IMR-90 (cell line): ENCODE data around the gene KNCN. TPM values are rescaled to one million over a fixed set of nuclear protein-coding genes. Genes with fewer than 3 reads are reported as not detected.

Experiments used
- ATAC-seq: fragments of 200-7000 bp; cut with Tn5 transposase; 2 replicates; pipeline ENCODE4 v1.9.1; 2020; ENCODE audit warnings: low read depth, mild to moderate bottlenecking, moderate library complexity
- BruUV-seq: library from RNA; stranded (reverse); fragments of 400-500 nt; replicated peaks from 2 replicates; lab custom pipeline; 2021; lab: Mats Ljungman, UMichigan
- CTCF ChIA-PET: fragments of 300-600 bp; formaldehyde crosslinking; extraction: SDS; loops from one replicate; lab custom pipeline; 2021; ENCODE audit warnings: antibody characterized with exemption; lab: Yijun Ruan, JAX
- POLR2A ChIA-PET: fragments of 300-600 bp; sonication (Branson Sonifier 250); formaldehyde crosslinking; loops from one replicate; lab custom pipeline; 2022; ENCODE audit warnings: antibody characterized with exemption; ENCODE audit not compliant: unreplicated experiment; lab: Charles Lee
- DNase-seq: peaks from one replicate; pipeline ENCODE4 v3.0.0; 2013
- H2AFZ ChIP-seq: replicated peaks from 2 replicates; pipeline ENCODE3; 2013; ENCODE audit warnings: low read length, mild to moderate bottlenecking; ENCODE audit not compliant: poor library complexity
- H2AK5ac ChIP-seq: 2 replicates; pipeline ENCODE4 v1.6.1; 2013; ENCODE audit warnings: low read depth, low read length, inconsistent platforms
- H2AK9ac ChIP-seq: replicated peaks from 2 replicates; pipeline ENCODE3; 2013; ENCODE audit warnings: mild to moderate bottlenecking, low read depth, low read length, moderate library complexity; ENCODE audit not compliant: poor library complexity
- H2BK120ac ChIP-seq: 2 replicates; pipeline ENCODE4 v1.6.1; 2013; ENCODE audit warnings: low read depth, low read length, inconsistent platforms
- H2BK15ac ChIP-seq: 3 replicates; pipeline ENCODE4 v1.6.1; 2013; ENCODE audit warnings: low read depth, low read length, inconsistent platforms
- H2BK20ac ChIP-seq: 2 replicates; pipeline ENCODE4 v1.6.1; 2013; ENCODE audit warnings: low read depth, mild to moderate bottlenecking, inconsistent platforms, low read length, moderate library complexity
- H2BK5ac ChIP-seq: 2 replicates; pipeline ENCODE4 v1.6.1; 2013; ENCODE audit warnings: mild to moderate bottlenecking, low read depth, low read length, inconsistent platforms; ENCODE audit not compliant: poor library complexity, severe bottlenecking
- H3K14ac ChIP-seq: replicated peaks from 2 replicates; pipeline ENCODE4 v1.6.1; 2013; ENCODE audit warnings: low read depth, low read length, inconsistent platforms
- H3K18ac ChIP-seq: 2 replicates; pipeline ENCODE4 v1.6.1; 2013; ENCODE audit warnings: low read depth, low read length, control low read depth
- H3K23ac ChIP-seq: 2 replicates; pipeline ENCODE4 v1.6.1; 2013; ENCODE audit warnings: low read depth, low read length, inconsistent platforms
- H3K27ac ChIP-seq: 2 replicates; pipeline ENCODE4 v1.5.1; 2013; ENCODE audit warnings: mild to moderate bottlenecking, control low read depth, low read length; ENCODE audit not compliant: insufficient read depth
- H3K27me3 ChIP-seq: 2 replicates; pipeline ENCODE4 v1.6.1; 2013; ENCODE audit warnings: low read length; ENCODE audit not compliant: control insufficient read depth, insufficient read depth
- H3K36me3 ChIP-seq: 2 replicates; pipeline ENCODE4 v1.6.1; 2013; ENCODE audit warnings: low read length, mixed read lengths; ENCODE audit not compliant: control insufficient read depth, insufficient read depth
- H3K4ac ChIP-seq: 2 replicates; pipeline ENCODE4 v1.6.1; 2013; ENCODE audit warnings: low read depth, low read length, inconsistent platforms
- H3K4me1 ChIP-seq: 2 replicates; pipeline ENCODE4 v1.6.1; 2013; ENCODE audit warnings: low read length, mixed read lengths; ENCODE audit not compliant: control insufficient read depth, insufficient read depth
- H3K4me2 ChIP-seq: 2 replicates; pipeline ENCODE4 v1.6.1; 2013; ENCODE audit warnings: low read depth, mild to moderate bottlenecking, control low read depth, low read length, moderate library complexity
- H3K4me3 ChIP-seq: 2 replicates; pipeline ENCODE4 v1.5.1; 2013; ENCODE audit warnings: low read depth, mild to moderate bottlenecking, control low read depth, low read length, moderate library complexity; ENCODE audit not compliant: insufficient read depth
- H3K56ac ChIP-seq: 2 replicates; pipeline ENCODE4 v1.6.1; 2013; ENCODE audit warnings: low read length, inconsistent platforms; ENCODE audit not compliant: insufficient read depth; ENCODE audit errors: extremely low read depth
- H3K79me1 ChIP-seq, 2 experiments: 2 replicates each; pipeline ENCODE4 v1.6.1; 2013; ENCODE audit warnings: low read length in 2 of 2, inconsistent platforms in 1 of 2, low read depth in 1 of 2
- H3K9ac ChIP-seq: 2 replicates; pipeline ENCODE4 v1.6.1; 2013; ENCODE audit warnings: low read depth, low read length, control low read depth
- H3K9me1 ChIP-seq: 2 replicates; pipeline ENCODE4 v1.6.1; 2013; ENCODE audit warnings: low read length, inconsistent platforms; ENCODE audit not compliant: insufficient read depth
- H3K9me3 ChIP-seq: 2 replicates; pipeline ENCODE4 v1.6.1; 2013; ENCODE audit warnings: low read length; ENCODE audit not compliant: control insufficient read depth, insufficient read depth
- H4K20me1 ChIP-seq: 2 replicates; pipeline ENCODE4 v1.6.1; 2013; ENCODE audit warnings: low read length, inconsistent platforms; ENCODE audit not compliant: insufficient read depth
- H4K5ac ChIP-seq: 2 replicates; pipeline ENCODE4 v1.6.1; 2013; ENCODE audit warnings: mild to moderate bottlenecking, low read depth, low read length, control low read depth
- H4K8ac ChIP-seq, 2 experiments: 2 replicates each; pipeline ENCODE4 v1.6.1; 2013; ENCODE audit warnings: low read depth in 2 of 2, low read length in 2 of 2, control low read depth in 1 of 2, inconsistent platforms in 1 of 2
- H4K91ac ChIP-seq: 2 replicates; pipeline ENCODE4 v1.6.1; 2013; ENCODE audit warnings: low read depth, low read length, inconsistent platforms; ENCODE audit not compliant: insufficient read depth
- CEBPB ChIP-seq: IDR thresholded peaks from 2 replicates; pipeline ENCODE4 v1.6.1; 2012; ENCODE audit warnings: low read depth, low read length, improper control_type of control experiment
- FOS ChIP-seq: fragments of 150-350 bp; IDR thresholded peaks from 2 replicates; pipeline ENCODE4 v1.6.1; 2016; ENCODE audit warnings: low read depth, low read length
- MAFK ChIP-seq: IDR thresholded peaks from 2 replicates; pipeline ENCODE4 v1.6.1; 2012; ENCODE audit warnings: low read depth, low read length, improper control_type of control experiment
- MAZ ChIP-seq: IDR thresholded peaks from 2 replicates; pipeline ENCODE4 v1.6.1; 2012; ENCODE audit warnings: low read depth, mild to moderate bottlenecking, low read length, improper control_type of control experiment, moderate library complexity, borderline replicate concordance
- MXI1 ChIP-seq: IDR thresholded peaks from 2 replicates; pipeline ENCODE4 v1.6.1; 2012; ENCODE audit warnings: low read depth, mild to moderate bottlenecking, low read length, moderate library complexity, borderline replicate concordance
- RCOR1 ChIP-seq: IDR thresholded peaks from 2 replicates; pipeline ENCODE4 v1.6.1; 2012; ENCODE audit warnings: mild to moderate bottlenecking, low read length, improper control_type of control experiment; ENCODE audit not compliant: insufficient replicate concordance
- RFX5 ChIP-seq: IDR thresholded peaks from 2 replicates; pipeline ENCODE4 v1.8.0; 2012; ENCODE audit warnings: low read depth, mild to moderate bottlenecking, low read length, moderate library complexity
- SMC3 ChIP-seq: fragments of 150-350 bp; IDR thresholded peaks from 2 replicates; pipeline ENCODE4 v1.6.1; 2016; ENCODE audit warnings: low read depth, mild to moderate bottlenecking, antibody characterized with exemption, low read length, moderate library complexity
- WGBS, 2 experiments: methylation state at CpG; one replicate each; pipeline versions ENCODE4 v1.1.5 to v1.1.7; 2013; ENCODE audit warnings: missing lambda C conversion rate in 2 of 2; ENCODE audit not compliant: insufficient read length in 1 of 2; ENCODE audit errors: extremely low coverage in 2 of 2; 5-methylcytosine and 5-hydroxymethylcytosine counted together
- dilution Hi-C: fragments of 300-500 bp; cut with HindIII; formaldehyde crosslinking; loops from one replicate; pipeline ENCODE4 v1.14.3; 2018; ENCODE audit warnings: low sequenced_read_pairs; ENCODE audit not compliant: unreplicated experiment
- in situ Hi-C: fragments of 300-500 bp; cut with MboI; formaldehyde crosslinking; loops from 3 replicates; pipeline ENCODE4 v1.14.3; 2019; ENCODE audit warnings: low sequenced_read_pairs, inconsistent platforms, mixed read lengths
- intact Hi-C: fragments of 100-400 bp; cut with micrococcal nuclease; formaldehyde crosslinking; loops from 2 replicates; pipeline ENCODE4 v1.10.0; 2022
- polyA plus RNA-seq, 3 experiments: library from polyadenylated mRNA; depleted of rRNA; stranded (reverse); fragments of >200 nt; gene quantifications; 2 replicates each; pipeline ENCODE4 v1.2.3, GENCODE V29; 2012; ENCODE audit warnings: low replicate concordance in 1 of 3
- total RNA-seq: library from RNA; depleted of rRNA; stranded (reverse); fragments of >200 nt; gene quantifications from 2 replicates; pipeline ENCODE4 v1.2.3, GENCODE V29; 2012

The KNCN gene
- total and polyA plus RNA-seq, 2 of the 4 experiments (the other 2 are of a cell fraction), result not detected

DNA sequence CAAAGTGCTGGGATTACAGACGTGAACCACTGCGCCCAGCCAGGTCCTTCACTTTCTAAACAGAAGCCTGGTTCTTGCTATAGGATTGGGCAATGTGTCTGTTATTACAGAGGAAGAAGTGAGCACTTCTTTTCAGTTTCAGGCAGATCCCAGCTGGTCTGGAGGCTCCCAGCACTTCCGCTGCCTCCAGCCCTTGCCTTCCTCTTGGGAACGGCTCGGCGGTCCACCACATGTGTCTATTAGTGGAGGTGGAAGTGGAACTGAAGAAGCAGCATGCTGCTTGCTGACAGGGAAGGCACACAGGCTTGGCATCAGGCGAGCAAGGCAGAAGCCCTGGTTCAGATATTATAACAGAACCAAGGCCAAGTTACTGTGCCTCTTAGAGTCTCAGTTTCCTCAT is 35.6 kb upstream of the KNCN start:
- no peak for DNase-seq
- no peak overlapping the region for H4K5ac ChIP-seq
- H3K9me3 ChIP-seq, result no peaks in the 10 kb centered on the region
- ChIA-PET POLR2A (no interaction called here), CTCF (no interaction called here)
- H3K9me1 ChIP-seq, result no peaks in the 10 kb centered on the region; the same call in 1 of the 2 replicates
- H2BK5ac ChIP-seq, result no peak overlapping the region
- H4K91ac ChIP-seq, result no peak overlapping the region
- H3K14ac ChIP-seq, result no peak overlapping the region
- no peak overlapping the region for H4K8ac ChIP-seq
- no TSS peak for BruUV-seq
- dilution Hi-C loops (no loop called here), intact Hi-C loops (no loop called here), in situ Hi-C loops (no loop called here)
- H3K9ac ChIP-seq, result no peak overlapping the region
- no peak overlapping the region for H2BK20ac ChIP-seq
- H2AK5ac ChIP-seq, result no peak overlapping the region
- H2AFZ ChIP-seq, result no peak overlapping the region
- no peak overlapping the region for H3K4ac ChIP-seq
- H3K18ac ChIP-seq, result no peak overlapping the region
- H3K4me1 ChIP-seq, result no peaks in the 10 kb centered on the region
- H2AK9ac ChIP-seq, result no peak overlapping the region
- H3K56ac ChIP-seq, result no peak overlapping the region
- ATAC-seq, result no peak
- no peak overlapping the region for H2BK120ac ChIP-seq
- no peaks in the 10 kb centered on the region for H4K20me1 ChIP-seq
- TF ChIP-seq RCOR1, result no peak
- TF ChIP-seq FOS, result no peak
- TF ChIP-seq SMC3, result no peak
- TF ChIP-seq RFX5, result no peak
- TF ChIP-seq MAZ, result no peak
- TF ChIP-seq MXI1, result no peak
- TF ChIP-seq CEBPB, result no peak
- no peak for TF ChIP-seq MAFK
- no peak overlapping the region for H3K27ac ChIP-seq
- H3K36me3 ChIP-seq, result peaks cover 57% of the 10 kb centered on the region
- WGBS, 2 experiments, result 100% methylated on average over 2 of the region's 7 CpGs; no CpG with 5 or more reads in 1 of the 2 experiments
- no peak overlapping the region for H3K4me2 ChIP-seq
- no peaks in the 10 kb centered on the region for H3K27me3 ChIP-seq
- H3K4me3 ChIP-seq, result no peak overlapping the region
- H2BK15ac ChIP-seq, result no peak overlapping the region
- no peak overlapping the region for H3K23ac ChIP-seq
- H3K79me1 ChIP-seq, result no peaks in the 10 kb centered on the region; a peak in 1 of 4 replicates
